ENCODE results near the gene FBXL7.

- no peak for TF ChIP-seq CTCF (conservative IDR thresholded peaks at IDR 0.05 in 1 of 2, IDR thresholded peaks at IDR 0.05 in 1 of 2; ENCODE audit: low read depth in 1 of 2, low read length in 2 of 2)
- no peak for TF ChIP-seq EZH2 (IDR thresholded peaks at IDR 0.05; ENCODE audit: low read length, missing control alignments)
These were observed 50.0 kb downstream of the FBXL7 start for GRCh38 chr5:15549961-15550360.

Measured in fibroblast of lung (primary cell).